OCI-LY1 (cell line): ENCODE results near the gene CBX7.

Experiments used
- CTCF ChIP-seq: fragments of 200-600 bp; sonication (generic), shearing (Covaris generic); IDR thresholded peaks from 2 replicates; pipeline ENCODE4 v1.5.1; 2017; ENCODE audit warnings: mild to moderate bottlenecking, antibody characterized with exemption, low read length, moderate library complexity, mixed read lengths
- EZH2 ChIP-seq: fragments of 200-600 bp; sonication (generic), shearing (Covaris generic); IDR thresholded peaks from 2 replicates; pipeline ENCODE4 v1.8.0; 2017; ENCODE audit warnings: borderline replicate concordance, mixed run types, mild to moderate bottlenecking, antibody characterized with exemption, low read length, moderate library complexity, mixed read lengths

- TF ChIP-seq CTCF = peak; percentile 58
- no peak for TF ChIP-seq EZH2
These were observed 34.8 kb downstream of the CBX7 start for GRCh38 chr22:39117585-39118191.
